Stomach smooth muscle (tissue), 2 donors: ENCODE measurements around the gene VPS13D.

ENCODE experiments used
- H3K27ac ChIP-seq: one replicate; pipeline ENCODE4 v1.7.0; 2013; ENCODE audit warnings: mild to moderate bottlenecking, low read length, inconsistent platforms
- H3K27me3 ChIP-seq, 2 donors: one replicate each; pipeline ENCODE4 v1.7.0; 2013; ENCODE audit warnings: low read length in 2 of 2; ENCODE audit not compliant: insufficient read depth in 2 of 2, control insufficient read depth in 1 of 2
- H3K36me3 ChIP-seq, 2 donors: one replicate each; pipeline ENCODE4 v1.7.0; 2013; ENCODE audit warnings: low read length in 2 of 2; ENCODE audit not compliant: control insufficient read depth in 2 of 2, insufficient read depth in 2 of 2
- H3K4me1 ChIP-seq: one replicate; pipeline ENCODE4 v1.7.0; 2013; ENCODE audit warnings: low read length; ENCODE audit not compliant: control insufficient read depth, insufficient read depth
- H3K4me3 ChIP-seq, 2 donors: one replicate each; pipeline ENCODE4 v1.7.0; 2013; ENCODE audit warnings: low read length in 2 of 2
- H3K9ac ChIP-seq, 2 donors: one replicate each; pipeline ENCODE4 v1.7.0; 2013; ENCODE audit warnings: low read length in 2 of 2, mild to moderate bottlenecking in 1 of 2
- H3K9me3 ChIP-seq, 2 donors: one replicate each; pipeline ENCODE4 v1.7.0; 2013; ENCODE audit warnings: low read length in 2 of 2; ENCODE audit not compliant: control insufficient read depth in 2 of 2
- donor health status: healthy.
- donor health status: Pancreatic carcinoma.

VPS13D gene

DNA sequence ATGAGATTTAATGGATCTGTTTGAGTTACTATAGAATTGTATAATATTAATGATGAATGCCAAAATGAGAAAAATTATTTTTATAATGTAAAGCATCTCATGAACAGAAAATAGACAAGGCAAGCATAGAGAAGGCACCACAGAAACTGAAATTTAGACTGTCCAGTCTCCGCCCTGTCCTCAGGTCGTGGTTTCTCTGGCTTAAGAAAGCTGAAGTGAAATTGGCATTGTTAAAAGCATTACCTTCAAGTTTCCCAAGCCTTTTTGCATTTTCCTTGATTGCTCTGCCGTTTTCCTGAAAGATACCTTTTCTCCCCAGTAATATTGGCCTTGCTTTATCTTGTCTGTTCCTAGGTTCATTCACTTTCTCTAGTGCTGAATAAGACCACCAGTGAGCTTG, 58.0 kb downstream of the VPS13D start:
- Histone ChIP-seq H3K9me3 (no peaks in the 10 kb centered on the region), H3K27me3 (no peaks in the 10 kb centered on the region), H3K4me1 (no peaks in the 10 kb centered on the region), H3K36me3 (peaks cover 25 to 31% of the 10 kb centered on the region in 2 donors), H3K4me3 (no peak overlapping the region), H3K27ac (no peak overlapping the region), H3K9ac (no peak overlapping the region)

DNA sequence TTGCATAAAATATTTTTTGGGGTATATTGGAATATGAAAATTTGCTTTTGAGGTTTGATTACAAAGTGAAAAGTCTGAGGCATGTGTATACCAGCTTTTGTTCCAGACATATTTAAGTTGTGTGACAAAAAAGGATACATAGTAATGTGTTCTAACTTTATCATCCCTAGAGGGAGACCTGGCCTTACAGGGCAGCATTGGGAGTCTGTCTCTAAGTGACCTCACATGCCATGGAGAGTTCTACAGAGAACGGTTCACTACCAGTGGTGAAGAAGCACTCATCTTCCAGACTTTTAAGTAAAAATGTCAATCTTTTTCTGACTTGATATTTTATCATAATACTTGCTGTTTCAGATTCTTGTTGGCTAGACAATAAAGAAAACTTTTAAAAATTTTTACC, 61.0 kb downstream of the VPS13D start:
- Histone ChIP-seq H3K27me3 (no peaks in the 10 kb centered on the region), H3K27ac (no peak overlapping the region), H3K9me3 (no peaks in the 10 kb centered on the region), H3K4me3 (no peak overlapping the region), H3K36me3 (peaks cover 16 to 26% of the 10 kb centered on the region in 2 donors), H3K4me1 (no peaks in the 10 kb centered on the region), H3K9ac (no peak overlapping the region)

DNA sequence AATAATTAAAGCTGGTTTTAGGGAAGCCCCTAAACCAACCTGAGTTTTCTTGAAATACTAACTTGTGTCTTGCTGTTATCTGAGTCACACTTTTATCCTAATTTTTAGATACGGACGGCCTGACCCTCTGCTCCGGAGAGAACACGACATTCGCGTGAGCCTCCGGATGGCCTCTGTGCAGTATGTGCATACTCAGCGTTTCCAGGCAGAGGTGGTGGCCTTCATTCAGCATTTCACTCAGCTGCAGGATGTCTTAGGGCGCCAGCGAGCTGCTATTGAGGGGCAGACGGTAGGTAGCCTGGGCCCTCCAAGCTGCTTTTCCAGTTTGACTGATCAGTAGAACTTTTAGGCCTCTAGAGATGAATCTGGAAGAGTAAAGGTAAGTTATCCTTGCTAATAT, 63.6 kb downstream of the VPS13D start:
- H3K27me3 ChIP-seq: no peaks in the 10 kb centered on the region

DNA sequence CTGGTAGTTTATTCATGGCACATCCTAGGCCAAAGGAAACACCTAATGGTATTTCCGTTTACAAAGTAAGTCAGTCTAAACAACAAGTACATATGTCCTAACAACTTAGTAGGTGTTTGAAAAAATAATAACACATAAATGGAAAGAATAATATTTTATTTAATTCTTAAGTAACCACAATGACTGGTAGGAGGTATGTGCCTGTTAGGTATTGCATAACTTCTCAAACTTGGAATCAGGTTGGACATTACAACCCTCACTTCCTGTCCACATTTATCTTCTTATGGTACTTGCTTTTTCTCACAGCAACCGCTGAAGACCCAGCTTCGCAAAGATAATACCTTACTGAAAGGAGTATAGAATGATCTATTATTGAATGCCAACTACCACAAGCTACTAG, 64.2 kb downstream of the VPS13D start:
- Histone ChIP-seq H3K27me3 (no peaks in the 10 kb centered on the region), H3K9ac (no peak overlapping the region), H3K9me3 (no peaks in the 10 kb centered on the region), H3K27ac (no peak overlapping the region), H3K4me1 (no peaks in the 10 kb centered on the region), H3K4me3 (no peak overlapping the region), H3K36me3 (peaks cover 12 to 29% of the 10 kb centered on the region in 2 donors)

More for the DNA sequence above, 63.6 kb downstream of the VPS13D start:
- Histone ChIP-seq H3K4me1 (no peaks in the 10 kb centered on the region), H3K36me3 (peaks cover 12 to 29% of the 10 kb centered on the region in 2 donors), H3K9me3 (no peaks in the 10 kb centered on the region), H3K4me3 (no peak overlapping the region), H3K9ac (no peak overlapping the region), H3K27ac (no peak overlapping the region)

DNA sequence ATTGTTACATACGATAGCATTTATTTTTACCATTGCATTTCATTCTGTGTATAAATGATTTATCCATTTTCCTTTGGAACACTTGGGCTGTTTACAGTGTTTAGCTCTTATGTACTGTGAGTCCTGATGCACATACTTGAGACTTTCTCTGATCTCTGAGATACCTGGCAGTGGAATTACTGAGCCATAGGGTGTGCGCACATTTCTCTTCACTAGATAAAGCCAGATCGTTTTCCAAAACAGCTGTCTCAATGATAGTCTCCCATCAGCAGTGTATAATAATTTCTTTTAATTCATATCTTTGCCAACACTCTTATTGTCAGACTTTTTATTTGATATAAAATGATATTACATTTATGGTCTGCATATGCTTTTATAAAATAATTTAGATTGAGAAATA, 66.2 kb downstream of the VPS13D start:
- H3K36me3 ChIP-seq: peaks cover 10 to 24% of the 10 kb centered on the region in 2 donors
- H3K9ac ChIP-seq: no peak overlapping the region
- no peaks in the 10 kb centered on the region for H3K9me3 ChIP-seq
- no peaks in the 10 kb centered on the region for H3K27me3 ChIP-seq
- H3K27ac ChIP-seq: no peak overlapping the region
- H3K4me3 ChIP-seq: no peak overlapping the region
- H3K4me1 ChIP-seq: no peaks in the 10 kb centered on the region

DNA sequence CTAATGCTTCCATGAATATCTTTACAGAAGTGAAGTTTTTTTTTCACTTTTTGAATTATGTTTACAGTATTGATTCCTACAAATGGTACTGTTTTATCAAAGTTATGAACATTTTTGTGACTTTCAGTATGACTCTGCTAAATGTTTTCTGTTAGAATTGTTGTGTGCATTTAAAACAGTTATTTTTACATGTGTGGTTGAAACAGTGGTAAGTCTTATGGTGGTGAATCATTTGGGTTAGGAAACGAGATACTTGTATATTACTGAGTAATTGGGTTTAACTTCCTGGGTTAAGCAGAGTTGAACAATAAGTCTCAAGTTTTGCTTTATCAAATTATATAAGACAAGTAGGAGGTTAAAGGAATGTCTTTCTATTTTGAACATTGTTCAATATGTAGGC, 66.8 kb downstream of the VPS13D start:
- no peak overlapping the region for H3K4me3 ChIP-seq
- H3K27ac ChIP-seq: no peak overlapping the region
- H3K27me3 ChIP-seq: no peaks in the 10 kb centered on the region
- H3K4me1 ChIP-seq: no peaks in the 10 kb centered on the region
- no peaks in the 10 kb centered on the region for H3K9me3 ChIP-seq
- no peak overlapping the region for H3K9ac ChIP-seq
- H3K36me3 ChIP-seq: peaks cover 10 to 24% of the 10 kb centered on the region in 2 donors

DNA sequence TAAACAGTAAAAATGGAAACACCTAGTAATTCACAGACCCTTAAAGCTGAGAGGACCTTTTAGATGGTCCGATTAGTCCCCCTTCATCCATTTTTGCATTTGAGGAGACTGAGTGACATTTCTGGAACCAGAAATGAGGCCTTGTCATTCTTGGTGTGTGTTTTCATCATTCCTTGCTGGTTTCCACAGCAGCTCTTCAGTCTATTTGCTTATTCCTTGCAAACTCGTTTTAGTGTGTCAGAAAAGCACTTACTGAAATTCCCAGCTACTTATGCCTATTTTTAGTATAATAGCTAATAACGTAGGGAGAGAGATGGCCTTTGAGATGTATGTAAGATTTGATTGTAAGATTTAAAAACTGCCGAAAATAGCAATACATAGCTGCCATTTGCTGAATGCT, 70.9 kb downstream of the VPS13D start:
- Histone ChIP-seq H3K9me3 (no peaks in the 10 kb centered on the region), H3K27ac (no peak overlapping the region), H3K4me1 (peaks cover 2% of the 10 kb centered on the region), H3K9ac (no peak overlapping the region), H3K36me3 (peaks cover 22 to 24% of the 10 kb centered on the region in 2 donors), H3K4me3 (no peak overlapping the region), H3K27me3 (no peaks in the 10 kb centered on the region)

DNA sequence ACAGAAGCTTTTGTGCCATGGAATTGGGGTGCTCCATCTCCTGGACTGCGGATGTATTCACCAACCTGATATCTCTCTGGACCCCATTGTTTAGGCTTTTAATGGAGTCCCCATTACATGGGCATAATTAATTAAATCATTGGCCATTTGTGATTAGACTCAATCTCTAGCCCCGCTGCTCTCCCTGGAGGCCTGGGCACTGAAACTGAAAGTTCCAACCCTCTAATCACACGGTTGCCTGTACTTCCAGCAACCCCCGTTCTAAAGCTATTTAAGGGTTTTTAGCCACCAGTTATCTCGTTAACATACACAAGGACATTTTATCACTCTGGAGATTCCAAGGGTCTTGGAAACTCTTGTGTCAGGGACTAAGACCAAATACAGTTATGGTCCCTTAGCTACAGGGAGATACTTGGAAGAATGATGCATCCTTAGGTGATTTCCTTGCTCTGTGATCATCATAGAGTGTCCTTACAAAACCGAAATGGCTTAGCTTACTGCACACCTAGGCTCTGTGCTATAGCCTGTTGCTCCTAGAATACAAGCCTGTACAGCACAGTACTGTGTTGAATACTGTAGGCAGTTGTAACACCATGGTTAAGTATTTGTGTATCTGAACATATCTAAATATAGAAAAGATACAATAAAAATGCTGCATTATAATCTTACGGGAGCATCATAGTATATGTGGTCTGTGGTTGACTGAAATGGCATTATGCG, 71.8 kb downstream of the VPS13D start:
- H3K27me3 ChIP-seq: no peaks in the 10 kb centered on the region

DNA sequence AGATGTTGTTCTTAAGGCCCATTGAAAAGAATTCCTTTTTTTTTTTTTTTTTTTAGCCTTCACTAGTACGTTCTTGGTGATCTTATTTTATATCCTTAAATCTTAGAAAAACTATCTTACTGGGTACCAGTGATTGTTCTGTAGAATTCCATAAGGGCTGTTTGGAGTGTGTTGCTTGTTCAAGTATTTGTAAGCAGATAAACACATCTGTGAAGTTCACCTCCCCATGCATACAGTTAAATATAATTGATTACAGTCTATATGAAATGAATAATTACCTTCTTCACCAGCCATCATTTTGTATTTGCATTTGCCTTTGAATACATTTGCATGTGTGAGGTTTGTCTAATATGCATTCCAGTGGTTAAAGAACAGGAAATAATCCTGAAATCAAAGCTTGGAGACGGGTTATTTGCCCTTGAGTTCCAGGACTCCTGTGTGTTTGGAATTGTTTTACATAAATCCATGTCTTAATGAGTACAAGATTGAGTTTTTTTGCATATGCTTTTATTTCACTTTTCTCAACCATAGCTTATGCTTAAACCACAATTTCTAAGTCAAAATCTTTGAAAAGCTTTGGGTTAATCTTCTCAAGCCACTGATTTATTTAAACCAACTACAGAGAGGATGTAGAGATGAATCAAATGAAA, 73.1 kb downstream of the VPS13D start:
- Histone ChIP-seq H3K36me3 (peaks cover 25 to 29% of the 10 kb centered on the region in 2 donors), H3K9me3 (no peaks in the 10 kb centered on the region), H3K9ac (no peak overlapping the region), H3K4me3 (no peak overlapping the region), H3K27me3 (no peaks in the 10 kb centered on the region), H3K27ac (no peak overlapping the region), H3K4me1 (peaks cover 2% of the 10 kb centered on the region)

More for the DNA sequence above, 71.8 kb downstream of the VPS13D start:
- H3K4me1 ChIP-seq: peaks cover 2% of the 10 kb centered on the region
- H3K36me3 ChIP-seq: peaks cover 25 to 26% of the 10 kb centered on the region in 2 donors
- no peak overlapping the region for H3K27ac ChIP-seq
- H3K9ac ChIP-seq: no peak overlapping the region
- H3K4me3 ChIP-seq: no peak overlapping the region
- H3K9me3 ChIP-seq: no peaks in the 10 kb centered on the region

DNA sequence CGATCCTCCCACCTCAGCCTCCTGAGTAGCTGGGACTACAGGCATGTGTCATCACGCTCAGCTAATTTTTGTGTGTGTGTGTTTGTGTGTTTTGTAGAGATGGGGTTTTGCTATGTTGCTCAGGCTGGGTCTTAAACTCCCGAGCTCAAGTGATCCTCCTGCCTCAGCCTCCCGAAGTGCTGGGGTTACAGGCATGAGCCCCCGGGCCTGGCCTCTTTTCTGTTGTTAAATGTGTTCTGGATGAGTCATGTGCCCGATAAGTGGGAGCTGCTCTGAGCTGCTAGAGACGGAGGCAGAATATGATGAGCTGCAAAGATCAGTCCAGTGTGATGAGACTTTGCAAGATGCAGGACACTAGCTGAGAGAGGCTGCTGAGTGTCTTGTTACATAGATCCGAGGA, 75.5 kb downstream of the VPS13D start:
- peaks cover 25 to 31% of the 10 kb centered on the region in 2 donors for H3K36me3 ChIP-seq
- H3K4me1 ChIP-seq: peaks cover 12% of the 10 kb centered on the region
- no peaks in the 10 kb centered on the region for H3K27me3 ChIP-seq
- no peak overlapping the region for H3K4me3 ChIP-seq
- no peaks in the 10 kb centered on the region for H3K9me3 ChIP-seq
- no peak overlapping the region for H3K27ac ChIP-seq
- no peak overlapping the region for H3K9ac ChIP-seq
